Fibroblast of pulmonary artery (primary cell): Measurements from ENCODE around the gene ABCC9.

Experiments used
- DNase-seq: peaks from one replicate; pipeline ENCODE4 v3.0.0-alpha.2; 2010; ENCODE audit warnings: low read depth
- H3K4me3 ChIP-seq: replicated peaks from 2 replicates; pipeline ENCODE4 v1.5.1; 2011; ENCODE audit warnings: low read depth, mild to moderate bottlenecking, control low read depth, low read length, moderate library complexity
- TF ChIP-seq, protein P1 (sequence below): IDR thresholded peaks from 2 replicates; pipeline ENCODE4 v1.5.1; 2011; ENCODE audit warnings: mild to moderate bottlenecking, control low read depth, low read length, inconsistent platforms; ENCODE audit errors: missing control alignments

Gene ABCC9

DNA sequence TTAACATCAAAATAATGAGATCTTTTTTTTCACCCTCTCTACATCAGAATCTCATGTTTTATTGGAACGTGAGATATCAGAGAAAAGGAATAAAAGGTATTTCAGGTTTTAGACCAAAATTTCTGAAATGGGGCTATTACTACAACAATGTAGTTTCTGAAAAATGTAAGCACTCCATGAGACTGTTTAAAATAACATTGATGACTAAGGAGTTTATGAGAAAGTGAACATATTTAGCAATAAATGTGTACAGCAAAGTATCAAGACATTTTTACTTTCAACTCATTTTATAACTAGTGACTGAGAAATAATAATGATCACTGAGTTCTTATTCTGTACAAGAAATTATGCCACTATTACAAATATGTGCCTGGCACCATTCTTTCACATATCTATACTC is 39.3 kb upstream of the ABCC9 start:
- TF ChIP-seq, protein P1, sequence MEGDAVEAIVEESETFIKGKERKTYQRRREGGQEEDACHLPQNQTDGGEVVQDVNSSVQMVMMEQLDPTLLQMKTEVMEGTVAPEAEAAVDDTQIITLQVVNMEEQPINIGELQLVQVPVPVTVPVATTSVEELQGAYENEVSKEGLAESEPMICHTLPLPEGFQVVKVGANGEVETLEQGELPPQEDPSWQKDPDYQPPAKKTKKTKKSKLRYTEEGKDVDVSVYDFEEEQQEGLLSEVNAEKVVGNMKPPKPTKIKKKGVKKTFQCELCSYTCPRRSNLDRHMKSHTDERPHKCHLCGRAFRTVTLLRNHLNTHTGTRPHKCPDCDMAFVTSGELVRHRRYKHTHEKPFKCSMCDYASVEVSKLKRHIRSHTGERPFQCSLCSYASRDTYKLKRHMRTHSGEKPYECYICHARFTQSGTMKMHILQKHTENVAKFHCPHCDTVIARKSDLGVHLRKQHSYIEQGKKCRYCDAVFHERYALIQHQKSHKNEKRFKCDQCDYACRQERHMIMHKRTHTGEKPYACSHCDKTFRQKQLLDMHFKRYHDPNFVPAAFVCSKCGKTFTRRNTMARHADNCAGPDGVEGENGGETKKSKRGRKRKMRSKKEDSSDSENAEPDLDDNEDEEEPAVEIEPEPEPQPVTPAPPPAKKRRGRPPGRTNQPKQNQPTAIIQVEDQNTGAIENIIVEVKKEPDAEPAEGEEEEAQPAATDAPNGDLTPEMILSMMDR = no peak
- H3K4me3 ChIP-seq = no peak overlapping the region

GRCh38 chr12:21975293-21975692 is 34.1 kb upstream of the ABCC9 start:
- DNase-seq = no peak
- no peak overlapping the region for H3K4me3 ChIP-seq
- TF ChIP-seq, protein P1 = no peak

More for the DNA sequence above, 39.3 kb upstream of the ABCC9 start:
- DNase-seq = no peak

DNA sequence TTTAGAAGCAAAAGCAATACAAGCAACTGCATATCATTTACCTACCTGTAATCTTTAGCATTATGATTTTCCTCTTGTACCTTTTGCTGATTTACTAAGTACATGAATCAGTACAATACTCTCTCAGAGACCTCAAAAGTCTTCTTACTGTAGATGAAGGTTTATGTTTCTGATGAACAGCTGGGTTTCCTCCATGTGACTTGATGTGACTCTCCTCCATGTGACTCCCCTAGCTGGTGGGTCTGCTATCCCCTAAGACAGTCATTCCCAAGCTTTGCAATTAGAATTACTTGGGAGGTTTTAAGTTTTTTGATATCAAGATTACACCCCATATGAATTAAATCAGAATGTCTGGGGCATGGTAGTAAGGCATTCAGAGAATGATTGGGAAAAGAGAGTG is 32.0 kb upstream of the ABCC9 start:
- no peak overlapping the region for H3K4me3 ChIP-seq
- no peak for DNase-seq
- TF ChIP-seq, protein P1 = no peak

DNA sequence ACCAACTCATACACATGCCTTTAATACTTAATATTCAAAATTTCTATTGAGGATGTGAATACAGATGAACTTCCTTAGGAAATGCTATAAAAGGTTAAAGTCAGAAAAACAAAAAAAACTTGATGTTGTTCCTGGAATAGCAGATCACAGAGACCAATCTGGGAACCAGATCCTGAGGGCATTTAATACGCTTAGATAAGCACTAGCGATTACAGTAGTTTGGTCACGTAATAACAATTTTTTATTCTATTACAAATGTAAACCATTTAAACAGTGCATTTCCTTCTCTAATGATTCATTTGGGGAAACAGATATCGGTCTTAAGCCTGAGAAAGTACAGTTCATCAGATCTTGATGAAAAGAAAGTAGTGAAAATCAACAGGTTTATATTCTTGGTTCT is 30.8 kb upstream of the ABCC9 start:
- no peak overlapping the region for H3K4me3 ChIP-seq
- no peak for DNase-seq
- TF ChIP-seq, protein P1 = no peak

DNA sequence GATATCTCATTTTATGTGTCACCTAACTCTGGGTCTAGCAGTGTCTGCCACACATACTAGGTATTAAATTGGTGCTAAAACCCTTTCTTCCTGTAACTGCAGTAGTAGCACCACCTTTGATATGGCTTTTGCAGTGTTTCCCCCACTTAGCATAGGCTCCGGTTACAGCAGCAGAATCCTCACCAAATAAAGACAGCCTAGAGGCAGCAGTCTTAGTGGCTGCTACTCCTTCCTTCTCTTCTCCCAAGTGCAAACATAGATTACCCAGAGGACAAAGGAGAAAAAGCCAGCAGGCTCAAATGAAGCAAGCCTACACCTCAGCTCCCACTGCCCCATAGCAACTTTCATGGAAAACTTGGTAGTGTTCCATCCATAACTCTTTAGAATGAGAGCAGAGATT is 30.1 kb upstream of the ABCC9 start:
- TF ChIP-seq, protein P1 = no peak

GRCh38 chr12:21962821-21963220 is 21.6 kb upstream of the ABCC9 start:
- TF ChIP-seq, protein P1 = no peak
- no peak for DNase-seq

More for the DNA sequence above, 30.1 kb upstream of the ABCC9 start:
- no peak overlapping the region for H3K4me3 ChIP-seq
- DNase-seq = no peak

GRCh38 chr12:21962236-21962635 is 21.0 kb upstream of the ABCC9 start:
- DNase-seq = no peak
- no peak overlapping the region for H3K4me3 ChIP-seq
- TF ChIP-seq, protein P1 = no peak

More at GRCh38 chr12:21962821-21963220, 21.6 kb upstream of the ABCC9 start:
- no peak overlapping the region for H3K4me3 ChIP-seq
